ENCODE data around the gene TRIM25. TPM values are rescaled to one million over a fixed set of nuclear protein-coding genes. Genes with fewer than 3 reads are reported as not detected.

TRIM25 gene
- total and polyA plus RNA-seq, 2 of the 8 experiments (the other 6 are each of a cell fraction or from before 2014, with no cell fraction given) = 16.6 to 38.9 TPM

DNA sequence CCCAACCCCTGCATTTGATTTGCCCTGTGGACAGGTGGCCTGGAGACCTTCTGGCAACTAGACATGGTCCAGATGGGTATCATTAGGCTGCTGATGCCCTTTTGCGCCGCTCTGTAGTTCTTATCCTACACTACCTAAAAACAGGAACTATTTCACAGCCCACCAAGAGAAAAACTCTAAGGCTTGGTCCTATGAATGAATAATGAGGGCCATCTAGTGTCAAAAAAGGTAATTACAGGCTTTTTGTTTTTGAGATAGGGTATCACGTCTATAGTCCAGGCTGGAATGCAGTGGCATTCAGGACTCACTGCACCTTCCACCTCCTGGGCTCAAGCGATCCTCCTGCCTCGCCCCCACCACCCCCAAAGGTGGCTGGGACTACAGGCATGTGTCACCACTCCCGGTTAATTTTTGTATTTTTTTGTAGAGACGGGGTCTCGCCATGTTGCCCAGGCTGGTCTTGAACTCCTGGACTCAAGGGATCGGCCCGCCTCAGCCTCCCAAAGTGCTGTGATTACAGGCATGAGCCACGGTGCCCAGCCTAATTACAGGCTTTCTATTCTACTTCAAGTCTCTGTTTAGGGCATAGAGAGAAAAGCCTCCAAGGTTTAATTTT lies 26.1 kb upstream of the TRIM25 start:
- CTCF ChIA-PET (ENCODE audit: partially characterized antibody) = interaction anchor here (0.6 to 4.5 kb wide), 31 partner anchors 11 to 1099 kb away, joined by 3 to 55 read pairs (median 4); partner anchors contain the start of gene TRIM25
- Histone ChIP-seq H3K4me3 (ENCODE audit: extremely low read depth in 1 of 4, insufficient read depth in 2 of 4, low read depth in 3 of 4, low read length in 4 of 4) (no peak overlapping the region), H3K23me2 (ENCODE audit: low read depth, low read length) (no peaks in the 10 kb centered on the region), H2BK5ac (ENCODE audit: low read depth, low read length) (no peak overlapping the region), H3K9me3 (ENCODE audit: insufficient read depth in 2 of 2, low read depth in 1 of 2, low read length in 1 of 2) (no peaks in the 10 kb centered on the region), H2AK5ac (ENCODE audit: low read depth, low read length) (no peak overlapping the region), H3K36me3 (ENCODE audit: control insufficient read depth in 2 of 4, insufficient read depth in 4 of 4, low read length in 3 of 4) (peaks cover 2 to 51% (median 36%) of the 10 kb centered on the region in 4 experiments), H3K14ac (ENCODE audit: insufficient read length) (no peak overlapping the region), H3K4me1 (replicated peaks in 1 of 4; ENCODE audit: control insufficient read depth in 3 of 4, insufficient read depth in 4 of 4, low read length in 3 of 4) (no peaks in the 10 kb centered on the region), H4K5ac (ENCODE audit: insufficient read length, low read depth, low read length) (no peak overlapping the region), H3K4me2 (ENCODE audit: insufficient read depth in 1 of 2, low read depth in 2 of 2, low read length in 2 of 2) (no peak overlapping the region), H4K91ac (replicated peaks; ENCODE audit: insufficient read length, low read length) (no peak overlapping the region), H2BK12ac (ENCODE audit: low read depth, low read length) (no peak overlapping the region), H4K8ac (ENCODE audit: extremely low read depth, insufficient read depth, low read length) (no peak overlapping the region), H2BK20ac (ENCODE audit: low read length) (no peak overlapping the region), H3K56ac (replicated peaks; ENCODE audit: insufficient read length, low read depth, low read length) (no peak overlapping the region), H3K23ac (ENCODE audit: insufficient read length) (no peak overlapping the region), H3K18ac (ENCODE audit: extremely low read depth, low read length) (no peak overlapping the region), H3K79me2 (ENCODE audit: control insufficient read depth in 1 of 2, insufficient read depth in 2 of 2, low read length in 2 of 2) (no peaks in the 10 kb centered on the region), H3K4ac (replicated peaks; ENCODE audit: insufficient read length, low read depth, low read length) (no peak overlapping the region), H2BK15ac (ENCODE audit: low read length) (no peak overlapping the region), H3K27ac (ENCODE audit: low read depth, low read length) (no peak overlapping the region), H3K9ac (replicated peaks in 1 of 4; ENCODE audit: extremely low read depth in 1 of 4, low read depth in 3 of 4, low read length in 3 of 4) (no peak overlapping the region), H3K79me1 (ENCODE audit: low read depth, low read length) (no peaks in the 10 kb centered on the region), H2BK120ac (replicated peaks; ENCODE audit: low read depth, low read length) (no peak overlapping the region), H2AFZ (ENCODE audit: low read length) (no peak overlapping the region), H3K27me3 (replicated peaks in 1 of 4; ENCODE audit: control insufficient read depth in 3 of 4, extremely low read depth in 1 of 4, insufficient read depth in 3 of 4, low read length in 3 of 4) (no peaks in the 10 kb centered on the region), H4K20me1 (replicated peaks in 1 of 2; ENCODE audit: control insufficient read depth in 1 of 2, insufficient read depth in 2 of 2, low read length in 2 of 2) (no peaks in the 10 kb centered on the region)
- FAIRE-seq (peak; percentile 19), DNase-seq (ENCODE audit: low read depth in 1 of 2, low spot score in 2 of 2) (peak in 1 of 2 experiments; percentile 45)
- TF ChIP-seq SIN3A (conservative IDR thresholded peaks at IDR 0.05 in 1 of 2, IDR thresholded peaks at IDR 0.05 in 1 of 2; ENCODE audit: low read depth in 1 of 2, low read length in 2 of 2) = 0 out of 4 replicates have a peak, but pooled peaks of 1 of the 2 experiments have one; percentile 15
- no peak for TF ChIP-seq GABPA (IDR thresholded peaks at IDR 0.05; ENCODE audit: borderline replicate concordance, insufficient read depth, low read length)
- TF ChIP-seq RAD21 (IDR thresholded peaks at IDR 0.05 in 1 of 2, conservative IDR thresholded peaks at IDR 0.05 in 1 of 2; ENCODE audit: low read depth in 2 of 2, low read length in 2 of 2) = peak; percentile 88
- peak; percentile 87 for TF ChIP-seq TEAD4 (IDR thresholded peaks at IDR 0.05; ENCODE audit: low read depth, low read length)
- peak in 2 of 3 experiments; percentile 57 to 63; a peak in 2 of 4 replicates for TF ChIP-seq CTCF (IDR thresholded peaks at IDR 0.05; ENCODE audit: control extremely low read depth in 1 of 3, insufficient read depth in 1 of 3, low read depth in 1 of 3, low read length in 3 of 3)
- 80% methylated on average over 11 of the region's 11 CpGs; no CpG with 5 or more reads in 1 of the 2 experiments for WGBS, 2 experiments (ENCODE audit: extremely low coverage in 1 of 2, insufficient coverage in 1 of 2, insufficient read length in 1 of 2, insufficient replicate concordance in 2 of 2, low coverage in 1 of 2, low lambda C conversion rate in 2 of 2, missing lambda C conversion rate in 1 of 2)
- POLR2A ChIA-PET (ENCODE audit: partially characterized antibody) = interaction anchor here (0.6 to 1.2 kb wide), 3 partner anchors 21 to 120 kb away, joined by 3 to 4 read pairs (median 3); partner anchors contain the start of gene COIL

Measured in H1 (cell line).